AG10803 (cell line): ENCODE results near the gene ABCA4.

Experiments used
- DNase-seq: peaks from one replicate; pipeline ENCODE4 v3.0.0; 2010; ENCODE audit warnings: low read depth
- H3K4me3 ChIP-seq: 2 replicates; pipeline ENCODE4 v1.5.1; 2011; ENCODE audit warnings: mild to moderate bottlenecking, low read length, control low read depth
- CTCF ChIP-seq: conservative IDR thresholded peaks from 2 replicates; pipeline ENCODE4 v1.5.1; 2011; ENCODE audit warnings: mild to moderate bottlenecking, low read length, control low read depth, inconsistent platforms

The ABCA4 gene

GRCh38 chr1:94014635-94015488, 106.1 kb downstream of the ABCA4 start:
- TF ChIP-seq CTCF = no peak
- DNase-seq = peak; percentile 78

GRCh38 chr1:94014087-94014486, 106.9 kb downstream of the ABCA4 start:
- TF ChIP-seq CTCF = no peak
- no peak for DNase-seq
- no peak overlapping the region for H3K4me3 ChIP-seq

More at GRCh38 chr1:94014635-94015488, 106.1 kb downstream of the ABCA4 start:
- H3K4me3 ChIP-seq = no peak overlapping the region

- no peak overlapping the region for H3K4me3 ChIP-seq
- no peak for DNase-seq
- TF ChIP-seq CTCF = no peak
Measured at GRCh38 chr1:94013367-94013878, 107.5 kb downstream of the ABCA4 start.

- TF ChIP-seq CTCF = no peak
- DNase-seq = no peak
- H3K4me3 ChIP-seq = no peak overlapping the region
Measured at GRCh38 chr1:94012708-94013366, 108.1 kb downstream of the ABCA4 start.

GRCh38 chr1:94011709-94012595, 109.0 kb downstream of the ABCA4 start:
- H3K4me3 ChIP-seq = no peak overlapping the region
- TF ChIP-seq CTCF = no peak
- DNase-seq = no peak

- no peak overlapping the region for H3K4me3 ChIP-seq
- TF ChIP-seq CTCF = no peak
- DNase-seq = no peak
Measured at GRCh38 chr1:94011129-94011528, 109.8 kb downstream of the ABCA4 start.
